PC-9 (cell line): Measurements from ENCODE around the gene CDC42EP2. TPM values are rescaled to one million over a fixed set of nuclear protein-coding genes. Genes with fewer than 3 reads are reported as not detected.
A peak's percentile ranks its signal among the peaks of the same experiment; 100 is the strongest.

Experiments used
- Bru-seq: library from RNA; stranded (reverse); fragments of 400-500 nt; gene quantifications from one replicate; lab custom pipeline; 2021; lab: Mats Ljungman, UMichigan
- BruChase-seq, 2 experiments: library from RNA; stranded (reverse); fragments of 400-500 nt; gene quantifications; one replicate each; lab custom pipeline; 2021; lab: Mats Ljungman, UMichigan
- BruUV-seq: library from RNA; stranded (reverse); fragments of 400-500 nt; replicated peaks from 2 replicates; lab custom pipeline; 2021; lab: Mats Ljungman, UMichigan
- CTCF ChIA-PET: fragments of 300-600 bp; sonication (Branson Sonifier 250); formaldehyde crosslinking; loops from one replicate; lab custom pipeline; 2022; ENCODE audit warnings: antibody characterized with exemption; lab: Charles Lee
- POLR2A ChIA-PET: fragments of 300-600 bp; sonication (Branson Sonifier 250); formaldehyde crosslinking; loops from one replicate; lab custom pipeline; 2022; ENCODE audit warnings: antibody characterized with exemption; ENCODE audit not compliant: unreplicated experiment; lab: Charles Lee
- DNase-seq, 2 experiments: peaks; one replicate each; pipeline versions ENCODE4 v3.0.0 to v3.0.0-alpha.2; 2015 to 2022; ENCODE audit warnings: mixed read lengths in 1 of 2
- H2AFZ ChIP-seq: fragments of 200-600 bp; sonication (generic); 2 replicates; pipeline ENCODE4 v1.8.1; 2017; ENCODE audit warnings: antibody characterized with exemption
- H3F3A ChIP-seq: fragments of 200-600 bp; sonication (generic); 2 replicates; pipeline ENCODE4 v1.8.1; 2017; ENCODE audit warnings: antibody characterized with exemption, mild to moderate bottlenecking, low read depth; ENCODE audit not compliant: insufficient read depth
- H3K27ac ChIP-seq: fragments of 200-600 bp; sonication (generic); 2 replicates; pipeline ENCODE4 v1.6.1; 2016; ENCODE audit warnings: mixed run types
- H3K27me3 ChIP-seq: fragments of 200-600 bp; sonication (generic); 2 replicates; pipeline ENCODE4 v1.6.1; 2016; ENCODE audit warnings: low read depth, mixed run types; ENCODE audit not compliant: insufficient read depth
- H3K36me3 ChIP-seq: fragments of 200-600 bp; sonication (generic); 2 replicates; pipeline ENCODE4 v1.6.1; 2016; ENCODE audit warnings: low read depth, mixed run types
- H3K4me1 ChIP-seq: fragments of 200-600 bp; sonication (generic); replicated peaks from 2 replicates; pipeline ENCODE4 v1.6.1; 2016; ENCODE audit warnings: mixed run types; ENCODE audit not compliant: insufficient read depth
- H3K4me2 ChIP-seq: fragments of 200-600 bp; sonication (generic); 2 replicates; pipeline ENCODE4 v1.6.1; 2017; ENCODE audit warnings: mixed run types
- H3K4me3 ChIP-seq: fragments of 200-600 bp; sonication (generic); 2 replicates; pipeline ENCODE4 v1.6.1; 2016; ENCODE audit warnings: mixed run types
- H3K79me2 ChIP-seq: fragments of 200-600 bp; sonication (generic); 2 replicates; pipeline ENCODE4 v1.6.1; 2017; ENCODE audit warnings: low read depth, mixed run types
- H3K9me2 ChIP-seq: fragments of 200-600 bp; sonication (generic); 2 replicates; pipeline ENCODE4 v1.8.1; 2017; ENCODE audit warnings: mild to moderate bottlenecking; ENCODE audit not compliant: insufficient read depth
- H3K9me3 ChIP-seq: fragments of 200-600 bp; sonication (generic); 2 replicates; pipeline ENCODE4 v1.8.1; 2016; ENCODE audit warnings: low read depth; ENCODE audit not compliant: insufficient read depth
- H4K20me1 ChIP-seq: fragments of 200-600 bp; sonication (generic); 2 replicates; pipeline ENCODE4 v1.8.1; 2017; ENCODE audit not compliant: insufficient read depth
- CTCF ChIP-seq: fragments of 200-600 bp; sonication (generic); conservative IDR thresholded peaks from 2 replicates; pipeline ENCODE4 v1.6.1; 2017; ENCODE audit warnings: mixed run types, antibody characterized with exemption, mild to moderate bottlenecking, moderate library complexity
- EZH2 ChIP-seq: fragments of 200-600 bp; sonication (generic); IDR thresholded peaks from 2 replicates; pipeline ENCODE4 v1.8.0; 2017; ENCODE audit warnings: antibody characterized with exemption, low read depth
- intact Hi-C: fragments of 100-400 bp; cut with micrococcal nuclease; formaldehyde crosslinking; loops from one replicate; pipeline ENCODE4 v1.10.0; 2022; ENCODE audit not compliant: unreplicated experiment
- long read RNA-seq: library from polyadenylated mRNA; stranded (forward); transcript quantifications from one replicate; pipeline ENCODE4 v2.0.0, GENCODE V29; 2022
- total RNA-seq: library from RNA; stranded (reverse); gene quantifications from 2 replicates; pipeline ENCODE4 v1.2.3, GENCODE V29; 2021

CDC42EP2 gene, protein sequence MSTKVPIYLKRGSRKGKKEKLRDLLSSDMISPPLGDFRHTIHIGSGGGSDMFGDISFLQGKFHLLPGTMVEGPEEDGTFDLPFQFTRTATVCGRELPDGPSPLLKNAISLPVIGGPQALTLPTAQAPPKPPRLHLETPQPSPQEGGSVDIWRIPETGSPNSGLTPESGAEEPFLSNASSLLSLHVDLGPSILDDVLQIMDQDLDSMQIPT
- total RNA-seq, result 17.8 and 20.8 TPM in 2 replicates
- percentile 69 among the genes with signal in this experiment for Bru-seq, nascent RNA
- percentile 63 among the genes with signal in this experiment for BruChase-seq, experiment 1, labeled RNA remaining after a 2-hour chase
- percentile 55 among the genes with signal in this experiment for BruChase-seq, experiment 2, labeled RNA remaining after a 6-hour chase
- long read RNA-seq, transcript CDC42EP2-201 (2 exons, 2,023 nt), result major isoform, 17 of 20 reads
- long read RNA-seq, partial matches to known transcripts, result 0 of 20 reads
- long read RNA-seq, other reads (novel, unspliced or antisense), result 3 of 20 reads

DNA sequence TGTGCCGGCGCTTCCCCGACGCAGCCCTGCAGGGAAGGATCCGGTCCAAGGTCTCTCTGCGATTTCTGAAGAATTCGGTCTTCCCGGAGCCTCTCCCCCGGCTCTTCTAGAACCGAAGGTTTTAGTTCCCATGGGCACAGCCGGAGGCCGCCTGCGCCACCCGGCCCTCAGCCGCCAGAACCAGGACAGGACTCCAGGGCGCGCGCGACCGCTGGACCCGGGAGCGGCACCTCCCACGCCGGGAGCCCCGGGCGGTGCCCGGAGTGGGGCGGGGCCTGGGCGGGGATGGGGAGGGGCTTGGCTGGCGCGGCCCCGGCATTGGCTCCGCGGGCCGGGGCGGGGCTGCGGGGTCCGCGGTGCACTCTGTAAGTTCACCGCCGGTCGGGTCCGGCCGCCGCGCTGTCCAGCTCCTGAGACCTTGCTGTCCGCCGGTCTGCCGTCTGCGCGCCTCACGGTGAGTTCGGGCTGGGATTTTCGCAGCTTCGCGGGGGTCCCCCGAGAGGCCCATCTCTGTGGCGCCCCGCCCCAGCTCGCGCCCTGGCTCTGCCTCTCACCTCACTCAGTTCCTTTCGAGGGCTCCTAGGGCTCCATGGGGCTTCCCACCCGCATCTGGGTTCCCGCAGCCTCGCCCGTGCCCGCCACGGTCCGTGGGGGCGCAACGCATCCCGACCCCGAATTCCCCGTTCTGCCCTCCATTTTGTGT is at the start of gene CDC42EP2:
CDC42EP2 (plus strand) TSS at position 366 of the 703 bp plus-strand sequence. CDS start 6,033 bp downstream, outside the sequence.
- BruUV-seq, result no TSS peak
- CTCF ChIA-PET, result interaction anchor here (0.6 to 5.2 kb wide), 14 partner anchors 10 to 95 kb away, joined by 3 to 151 read pairs (median 5); partner anchors contain the start of gene DPF2

DNA sequence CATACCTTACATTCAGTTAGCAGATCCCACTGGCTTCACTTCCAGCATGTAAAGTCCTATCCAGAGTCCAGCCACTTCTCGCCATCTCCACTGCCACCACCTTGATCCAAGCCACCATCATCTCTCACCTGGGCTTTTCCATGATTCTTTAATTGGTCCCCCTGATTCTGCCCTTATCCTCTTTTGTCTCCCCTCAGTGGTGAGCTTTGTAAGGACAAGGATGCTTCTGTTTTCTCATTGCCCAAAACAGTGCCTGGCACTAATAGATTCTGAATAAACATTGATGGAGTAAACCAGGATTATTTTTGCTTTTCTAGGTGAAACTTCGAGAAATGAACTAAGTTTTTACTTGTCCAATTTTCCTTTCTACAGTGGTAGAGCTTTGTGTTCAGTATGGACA is 48.5 kb upstream of the CDC42EP2 start:
- CTCF ChIA-PET, result no interaction called here
- Histone ChIP-seq H3F3A (peaks cover 2% of the 10 kb centered on the region; the same call in 1 of the 2 replicates), H3K9me3 (no peaks in the 10 kb centered on the region), H3K4me1 (peaks cover 10% of the 10 kb centered on the region; the same call in 1 of the 2 replicates), H3K79me2 (peaks cover 40% of the 10 kb centered on the region), H2AFZ (no peak overlapping the region), H3K4me2 (no peak overlapping the region), H3K36me3 (peaks cover 20% of the 10 kb centered on the region; the same call in 1 of the 2 replicates), H3K27me3 (no peaks in the 10 kb centered on the region), H4K20me1 (no peaks in the 10 kb centered on the region), H3K4me3 (no peak overlapping the region), H3K27ac (no peak overlapping the region), H3K9me2 (no peaks in the 10 kb centered on the region)
- POLR2A ChIA-PET, result no interaction called here
- intact Hi-C loops, result no loop called here
- no peak for DNase-seq
- no TSS peak for BruUV-seq
- no peak for TF ChIP-seq EZH2
- TF ChIP-seq CTCF, result no peak

More for the DNA sequence above, at the start of gene CDC42EP2:
- H2AFZ ChIP-seq, result peak within 1 kb of the TSS; percentile 81
- peak within 1 kb of the TSS; percentile 90 for H3K4me3 ChIP-seq
- no peaks in the 10 kb centered on the region for H3K27me3 ChIP-seq
- intact Hi-C loops, result loop anchor here (1.0 to 2.0 kb wide), 3 partner anchors 22 to 106 kb away; no protein-coding TSS in a partner anchor
- H3K36me3 ChIP-seq, result peaks cover 4% of the 10 kb centered on the region; the same call in 1 of the 2 replicates
- POLR2A ChIA-PET, result interaction anchor here (0.6 to 3.1 kb wide), 13 partner anchors 18 to 512 kb away, joined by 3 to 57 read pairs (median 4); partner anchors contain the start of genes DPF2 and FAM89B
- peak within 1 kb of the TSS; percentile 54 for H3K27ac ChIP-seq
- peak within 1 kb of the TSS; percentile 91 for H3K4me2 ChIP-seq
- H3K79me2 ChIP-seq, result peaks cover 54% of the 10 kb centered on the region
- no peaks in the 10 kb centered on the region for H3K9me3 ChIP-seq
- TF ChIP-seq CTCF (no peak), EZH2 (no peak)
- H3F3A ChIP-seq, result peaks cover 63% of the 10 kb centered on the region
- peaks cover 8% of the 10 kb centered on the region; the same call in 1 of the 2 replicates for H4K20me1 ChIP-seq
- H3K9me2 ChIP-seq, result no peaks in the 10 kb centered on the region
- peaks cover 66% of the 10 kb centered on the region for H3K4me1 ChIP-seq
- DNase-seq, result peak; percentile 70 to 94
